Measurements from ENCODE around the gene TFDP1.
A peak's percentile ranks its signal among the peaks of the same experiment; 100 is the strongest.
"Not testable (repeated sequence)": the region's sequence is repeated elsewhere in the genome, so short reads cannot be mapped to it uniquely, and the experiment has no call there.

TFDP1 gene

GRCh38 chr13:113551081-113552000 is 33.2 kb upstream of the TFDP1 start:
- no peak for DNase-seq

- no peak for DNase-seq
Observed at GRCh38 chr13:113552079-113552478, 32.5 kb upstream of the TFDP1 start.

- DNase-seq, result no peak
Observed at GRCh38 chr13:113552786-113553434, 31.6 kb upstream of the TFDP1 start.

- DNase-seq, result no peak
Observed at GRCh38 chr13:113553511-113554332, 30.8 kb upstream of the TFDP1 start.

- DNase-seq, result no peak
Observed at GRCh38 chr13:113554333-113554700, 30.2 kb upstream of the TFDP1 start.

- DNase-seq, result no peak
Observed at GRCh38 chr13:113555141-113555540, 29.4 kb upstream of the TFDP1 start.

GRCh38 chr13:113557013-113557412 is 27.5 kb upstream of the TFDP1 start:
- no peak for DNase-seq

- no peak for DNase-seq
Observed at GRCh38 chr13:113558461-113558860, 26.1 kb upstream of the TFDP1 start.

- DNase-seq, result no peak
Observed at GRCh38 chr13:113559061-113559460, 25.5 kb upstream of the TFDP1 start.

- no peak for DNase-seq
Observed at GRCh38 chr13:113559901-113560644, 24.5 kb upstream of the TFDP1 start.

- DNase-seq, result no peak
Observed at GRCh38 chr13:113560645-113561416, 23.7 kb upstream of the TFDP1 start.

GRCh38 chr13:113561417-113562084 is 23.0 kb upstream of the TFDP1 start:
- DNase-seq, result no peak

- DNase-seq, result peak; percentile 47
Observed at GRCh38 chr13:113562085-113562749, 22.3 kb upstream of the TFDP1 start.

- DNase-seq, result no peak
Observed at GRCh38 chr13:113562844-113563243, 21.7 kb upstream of the TFDP1 start.

- not testable (repeated sequence) for DNase-seq
Observed at GRCh38 chr13:113563511-113563910, 21.0 kb upstream of the TFDP1 start.

GRCh38 chr13:113564331-113565023 is 20.1 kb upstream of the TFDP1 start:
- DNase-seq, result no peak

GRCh38 chr13:113565526-113566226 is 18.9 kb upstream of the TFDP1 start:
- DNase-seq, result no peak

GRCh38 chr13:113566227-113566561 is 18.4 kb upstream of the TFDP1 start:
- DNase-seq, result no peak

GRCh38 chr13:113567681-113568080 is 16.9 kb upstream of the TFDP1 start:
- DNase-seq, result no peak
